ENCODE data around the gene CHRM3.

- TF ChIP-seq, protein P1, sequence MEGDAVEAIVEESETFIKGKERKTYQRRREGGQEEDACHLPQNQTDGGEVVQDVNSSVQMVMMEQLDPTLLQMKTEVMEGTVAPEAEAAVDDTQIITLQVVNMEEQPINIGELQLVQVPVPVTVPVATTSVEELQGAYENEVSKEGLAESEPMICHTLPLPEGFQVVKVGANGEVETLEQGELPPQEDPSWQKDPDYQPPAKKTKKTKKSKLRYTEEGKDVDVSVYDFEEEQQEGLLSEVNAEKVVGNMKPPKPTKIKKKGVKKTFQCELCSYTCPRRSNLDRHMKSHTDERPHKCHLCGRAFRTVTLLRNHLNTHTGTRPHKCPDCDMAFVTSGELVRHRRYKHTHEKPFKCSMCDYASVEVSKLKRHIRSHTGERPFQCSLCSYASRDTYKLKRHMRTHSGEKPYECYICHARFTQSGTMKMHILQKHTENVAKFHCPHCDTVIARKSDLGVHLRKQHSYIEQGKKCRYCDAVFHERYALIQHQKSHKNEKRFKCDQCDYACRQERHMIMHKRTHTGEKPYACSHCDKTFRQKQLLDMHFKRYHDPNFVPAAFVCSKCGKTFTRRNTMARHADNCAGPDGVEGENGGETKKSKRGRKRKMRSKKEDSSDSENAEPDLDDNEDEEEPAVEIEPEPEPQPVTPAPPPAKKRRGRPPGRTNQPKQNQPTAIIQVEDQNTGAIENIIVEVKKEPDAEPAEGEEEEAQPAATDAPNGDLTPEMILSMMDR (IDR thresholded peaks at IDR 0.05): no peak
- TF ChIP-seq POLR2A (IDR thresholded peaks at IDR 0.05): no peak
Measured at GRCh38 chr1:239386453-239387303, at the start of gene CHRM3.
